Calu3 (cell line): Measurements from ENCODE around the gene CACNA1H. TPM values are rescaled to one million over a fixed set of nuclear protein-coding genes. Genes with fewer than 3 reads are reported as not detected.
"Not testable (repeated sequence)": the region's sequence is repeated elsewhere in the genome, so short reads cannot be mapped to it uniquely, and the experiment has no call there.

Experiments used
- BruUV-seq: library from RNA; stranded (reverse); fragments of 400-500 nt; replicated peaks from 2 replicates; lab custom pipeline; 2021; lab: Mats Ljungman, UMichigan
- CTCF ChIA-PET: fragments of 300-600 bp; sonication (Branson Sonifier 250); formaldehyde crosslinking; loops from one replicate; lab custom pipeline; 2022; ENCODE audit warnings: antibody characterized with exemption; lab: Charles Lee
- DNase-seq: peaks from one replicate; pipeline ENCODE4 v3.0.0; 2022
- H3K27ac Mint-ChIP-seq: one replicate; pipeline ENCODE4 v1.8.0; 2022; ENCODE audit warnings: mixed read lengths; ENCODE audit not compliant: unreplicated experiment
- H3K27me3 Mint-ChIP-seq: one replicate; pipeline ENCODE4 v1.8.0; 2022; ENCODE audit warnings: mixed read lengths; ENCODE audit not compliant: unreplicated experiment
- H3K36me3 Mint-ChIP-seq: one replicate; pipeline ENCODE4 v1.8.0; 2022; ENCODE audit warnings: mild to moderate bottlenecking, moderate library complexity, mixed read lengths; ENCODE audit not compliant: insufficient read depth, unreplicated experiment
- H3K4me1 Mint-ChIP-seq: one replicate; pipeline ENCODE4 v1.8.0; 2022; ENCODE audit warnings: mild to moderate bottlenecking, low read depth, mixed read lengths; ENCODE audit not compliant: unreplicated experiment
- H3K4me3 Mint-ChIP-seq: one replicate; pipeline ENCODE4 v1.8.0; 2022; ENCODE audit warnings: mild to moderate bottlenecking, low read depth, moderate library complexity, mixed read lengths; ENCODE audit not compliant: unreplicated experiment
- H3K9me3 Mint-ChIP-seq: one replicate; pipeline ENCODE4 v1.8.0; 2022; ENCODE audit warnings: low read depth, mixed read lengths; ENCODE audit not compliant: unreplicated experiment
- CTCF ChIP-seq: fragments of 200-600 bp; IDR thresholded peaks from one replicate; pipeline ENCODE4 v1.8.0; 2022; ENCODE audit warnings: antibody characterized with exemption; ENCODE audit not compliant: unreplicated experiment
- intact Hi-C: fragments of 100-400 bp; cut with micrococcal nuclease; formaldehyde crosslinking; loops from one replicate; pipeline ENCODE4 v1.10.0; 2022; ENCODE audit not compliant: unreplicated experiment
- total RNA-seq: library from RNA; stranded (reverse); gene quantifications from 2 replicates; pipeline ENCODE4 v1.2.3, GENCODE V29; 2022

CACNA1H gene
- total RNA-seq, 1 experiment from 2014 or later: not detected

GRCh38 chr16:1222553-1223354, 69.8 kb downstream of the CACNA1H start:
- no TSS peak for BruUV-seq
- no peaks in the 10 kb centered on the region for H3K36me3 Mint-ChIP-seq
- CTCF ChIA-PET: no interaction called here
- no peaks in the 10 kb centered on the region for H3K9me3 Mint-ChIP-seq
- H3K4me1 Mint-ChIP-seq: peaks cover 18% of the 10 kb centered on the region
- no peak overlapping the region for H3K4me3 Mint-ChIP-seq
- no peak overlapping the region for H3K27ac Mint-ChIP-seq
- peaks cover 93% of the 10 kb centered on the region for H3K27me3 Mint-ChIP-seq
- intact Hi-C loops: no loop called here
- no peak for TF ChIP-seq CTCF
- no peak for DNase-seq

- intact Hi-C loops: no loop called here
- no peak overlapping the region for H3K27ac Mint-ChIP-seq
- no peak for TF ChIP-seq CTCF
- peaks cover 18% of the 10 kb centered on the region for H3K4me1 Mint-ChIP-seq
- no peak overlapping the region for H3K4me3 Mint-ChIP-seq
- no peaks in the 10 kb centered on the region for H3K36me3 Mint-ChIP-seq
- CTCF ChIA-PET: no interaction called here
- no peaks in the 10 kb centered on the region for H3K9me3 Mint-ChIP-seq
- peaks cover 93% of the 10 kb centered on the region for H3K27me3 Mint-ChIP-seq
- no peak for DNase-seq
- no TSS peak for BruUV-seq
Measured at GRCh38 chr16:1223355-1224214, 70.7 kb downstream of the CACNA1H start.

GRCh38 chr16:1224558-1224957, 71.7 kb downstream of the CACNA1H start:
- intact Hi-C loops: no loop called here
- BruUV-seq: no TSS peak
- Mint-ChIP-seq H3K27ac (no peak overlapping the region), H3K27me3 (peaks cover 85% of the 10 kb centered on the region), H3K36me3 (no peaks in the 10 kb centered on the region), H3K4me1 (peaks cover 18% of the 10 kb centered on the region), H3K4me3 (no peak overlapping the region), H3K9me3 (no peaks in the 10 kb centered on the region)
- CTCF ChIA-PET: no interaction called here
- DNase-seq: no peak
- no peak for TF ChIP-seq CTCF

- Mint-ChIP-seq H3K4me3 (no peak within 1 kb of the TSS), H3K4me1 (peaks cover 18% of the 10 kb centered on the region), H3K36me3 (no peaks in the 10 kb centered on the region), H3K27me3 (peaks cover 80% of the 10 kb centered on the region), H3K9me3 (no peaks in the 10 kb centered on the region), H3K27ac (peak within 1 kb of the TSS; percentile 73)
- CTCF ChIA-PET: no interaction called here
- DNase-seq: no peak
- no TSS peak for BruUV-seq
- no peak for TF ChIP-seq CTCF
- intact Hi-C loops: no loop called here
Measured at GRCh38 chr16:1225051-1225451, 72.1 kb downstream of the CACNA1H start, which contains the start of gene TPSG1. Gene TPSG1 (minus strand): TSS chr16:1225268. CDS start chr16:1225252, 16 bp downstream.

GRCh38 chr16:1225728-1226311, 72.9 kb downstream of the CACNA1H start:
- peaks cover 77% of the 10 kb centered on the region for H3K27me3 Mint-ChIP-seq
- CTCF ChIA-PET, H3K36me3 Mint-ChIP-seq, intact Hi-C loops, H3K9me3 Mint-ChIP-seq, H3K4me3 Mint-ChIP-seq, BruUV-seq: not testable (repeated sequence)
- peak overlapping the region; percentile 73 for H3K27ac Mint-ChIP-seq
- peaks cover 18% of the 10 kb centered on the region for H3K4me1 Mint-ChIP-seq
- DNase-seq: peak; percentile 32

GRCh38 chr16:1226692-1227091, 73.8 kb downstream of the CACNA1H start:
- Mint-ChIP-seq H3K4me1 (peaks cover 11% of the 10 kb centered on the region), H3K27me3 (peaks cover 68% of the 10 kb centered on the region)
- H3K36me3 Mint-ChIP-seq, H3K4me3 Mint-ChIP-seq, CTCF ChIA-PET, H3K9me3 Mint-ChIP-seq, BruUV-seq, H3K27ac Mint-ChIP-seq, intact Hi-C loops, DNase-seq: not testable (repeated sequence)
